GM23248 (cell line): ENCODE data around the gene LDLRAD4.

Source experiments
- EZH2 ChIP-seq: fragments of 200-600 bp; sonication (generic); IDR thresholded peaks from 2 replicates; pipeline ENCODE4 v1.6.1; 2018; ENCODE audit warnings: antibody characterized with exemption, mild to moderate bottlenecking; ENCODE audit not compliant: insufficient read depth, poor library complexity, severe bottlenecking
- EZH2phosphoT487 ChIP-seq: fragments of 200-600 bp; sonication (generic); IDR thresholded peaks from 2 replicates; pipeline ENCODE4 v1.6.1; 2018; ENCODE audit warnings: antibody characterized with exemption, moderate library complexity, mild to moderate bottlenecking, low read depth; ENCODE audit not compliant: insufficient read depth

DNA sequence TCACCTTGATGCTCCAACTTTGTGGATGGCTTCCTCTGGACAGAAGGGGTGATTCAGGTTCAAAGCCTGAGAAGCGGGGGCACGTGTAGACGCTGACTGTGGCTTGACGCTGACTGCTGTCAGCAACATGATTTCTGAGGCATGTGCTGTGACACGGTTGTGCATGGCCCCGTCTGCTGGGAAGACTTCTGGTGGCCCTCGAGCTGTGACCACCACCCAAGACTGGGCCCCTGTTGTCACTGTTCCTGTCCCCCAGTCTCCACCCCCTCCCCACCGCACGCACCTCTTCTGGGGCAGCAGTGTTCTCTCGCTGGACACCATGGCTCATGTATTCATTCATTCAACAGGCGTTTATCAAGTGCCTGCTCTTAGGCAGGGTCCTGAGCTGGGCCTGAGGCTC lies 262.8 kb downstream of the LDLRAD4 start:
- TF ChIP-seq EZH2 (no peak), EZH2phosphoT487 (no peak)
